K562 (cell line): Measurements from ENCODE around the gene ZNF77. TPM values are rescaled to one million over a fixed set of nuclear protein-coding genes. Genes with fewer than 3 reads are reported as not detected.

ENCODE experiments used
- ATAC-seq: fragments of 200-7000 bp; cut with Tn5 transposase; 3 replicates; pipeline ENCODE4 v1.9.1; 2020; ENCODE audit warnings: moderate library complexity
- BruUV-seq: library from RNA; stranded (reverse); fragments of 400-500 nt; replicated peaks from 2 replicates; lab custom pipeline; 2021; lab: Mats Ljungman, UMichigan
- CTCF ChIA-PET: fragments of 300-600 bp; formaldehyde crosslinking; extraction: SDS; loops from one replicate; lab custom pipeline; 2021; ENCODE audit warnings: low intra/inter-chr PET ratio; lab: Yijun Ruan, JAX
- POLR2A ChIA-PET: fragments of 300-600, 350-650 bp; sonication (Branson Sonifier 250); formaldehyde crosslinking; extraction: SDS; loops from one replicate; lab custom pipeline; 2021; ENCODE audit warnings: antibody characterized with exemption, inconsistent platforms; lab: Yijun Ruan, JAX
- DNase-seq, 4 experiments: peaks; one replicate each; pipeline versions ENCODE4 v3.0.0 to v3.0.0-alpha.2; 2011 to 2018; ENCODE audit warnings: low spot score in 3 of 4, mixed read lengths in 3 of 4; ENCODE audit errors: extremely low read depth in 1 of 4
- FAIRE-seq: peaks from 2 replicates; lab custom pipeline; 2011; peaks lifted over from hg19 to GRCh38; lab: Jason Lieb, UNC
- H2AFZ ChIP-seq: 2 replicates; pipeline ENCODE4 v1.6.0; 2011; ENCODE audit warnings: low read depth, low read length, control low read depth, inconsistent platforms
- H3K27ac ChIP-seq: fragments of 200-600 bp; 3 replicates; pipeline ENCODE4 v1.8.0; 2011; ENCODE audit warnings: low read depth, mild to moderate bottlenecking, control low read depth, inconsistent platforms, low read length, moderate library complexity, mixed read lengths; ENCODE audit errors: extremely low read depth
- H3K27me3 ChIP-seq, 2 experiments: fragments of 300-600 bp in 1 of 2; 2 replicates in 1 of 2; 3 replicates in 1 of 2; pipeline versions ENCODE4 v1.6.0 to v1.8.0; 2011; ENCODE audit warnings: inconsistent platforms in 2 of 2, low read length in 2 of 2, mild to moderate bottlenecking in 1 of 2, mixed read lengths in 1 of 2, moderate library complexity in 1 of 2; ENCODE audit not compliant: control insufficient read depth in 2 of 2, insufficient read depth in 2 of 2
- H3K36me3 ChIP-seq: fragments of 300-600 bp; 3 replicates; pipeline ENCODE4 v1.8.0; 2011; ENCODE audit warnings: mild to moderate bottlenecking, low read length, inconsistent platforms; ENCODE audit not compliant: control insufficient read depth, insufficient read depth
- H3K4me1 ChIP-seq, 2 experiments: fragments of 200-600 bp in 1 of 2; replicated peaks in 1 of 2; 2 replicates in 1 of 2; 3 replicates in 1 of 2; pipeline versions ENCODE4 v1.5.1 to v1.8.0; 2011; ENCODE audit warnings: inconsistent platforms in 2 of 2, low read length in 2 of 2, mild to moderate bottlenecking in 1 of 2, mixed read lengths in 1 of 2, moderate library complexity in 1 of 2; ENCODE audit not compliant: control insufficient read depth in 2 of 2, insufficient read depth in 2 of 2
- H3K4me2 ChIP-seq: 2 replicates; pipeline ENCODE4 v1.6.1; 2011; ENCODE audit warnings: low read length, control low read depth, inconsistent platforms, mixed read lengths; ENCODE audit not compliant: insufficient read depth
- H3K4me3 ChIP-seq: fragments of 200-600 bp; sonication (generic), shearing (Covaris generic); 2 replicates; pipeline ENCODE4 v1.5.1; 2016; ENCODE audit warnings: control low read depth, inconsistent platforms
- H3K79me2 ChIP-seq: fragments of 200-600 bp; 3 replicates; pipeline ENCODE4 v1.8.0; 2011; ENCODE audit warnings: low read length, inconsistent platforms; ENCODE audit not compliant: control insufficient read depth, insufficient read depth
- H3K9ac ChIP-seq, 2 experiments: 2 replicates each; pipeline versions ENCODE4 v1.6.0 to v1.6.1; 2011; ENCODE audit warnings: low read depth in 2 of 2, low read length in 2 of 2, control low read depth in 1 of 2, inconsistent platforms in 1 of 2, mild to moderate bottlenecking in 1 of 2, mixed read lengths in 1 of 2; ENCODE audit not compliant: insufficient read depth in 1 of 2
- H3K9me1 ChIP-seq: one replicate; pipeline ENCODE4 v1.6.0; 2011; ENCODE audit warnings: inconsistent platforms, mild to moderate bottlenecking, low read length, moderate library complexity; ENCODE audit not compliant: control insufficient read depth, insufficient read depth
- H3K9me3 ChIP-seq: replicated peaks from 2 replicates; pipeline ENCODE4 v1.5.1; 2011; ENCODE audit warnings: low read depth, low read length, inconsistent platforms; ENCODE audit not compliant: control insufficient read depth, insufficient read depth
- H4K20me1 ChIP-seq: replicated peaks from 2 replicates; pipeline ENCODE4 v1.6.1; 2011; ENCODE audit warnings: low read length, inconsistent platforms, mixed read lengths; ENCODE audit not compliant: control insufficient read depth, insufficient read depth
- HES1 ChIP-seq: fragments of 450-650 bp; IDR thresholded peaks from 2 replicates; pipeline ENCODE4 v1.6.1; 2016; ENCODE audit warnings: low read depth, mild to moderate bottlenecking, moderate library complexity
- REST ChIP-seq, 2 experiments: fragments of 450-650 bp; formaldehyde crosslinking in 1 of 2; IDR thresholded peaks; 2 replicates each; pipeline versions ENCODE4 v1.4.0 to v1.6.1; 2014 to 2020; ENCODE audit warnings: mild to moderate bottlenecking in 2 of 2, borderline replicate concordance in 1 of 2, low read depth in 1 of 2
- ZNF717 ChIP-seq: fragments of 250-450 bp; sonication (Bioruptor Pico); IDR thresholded peaks from 2 replicates; pipeline ENCODE4 v1.5.0; 2021
- WGBS: fragments of 100-300 bp; shearing (Covaris generic); methylation state at CpG from one replicate; pipeline ENCODE4 v1.1.6; 2016; ENCODE audit warnings: low coverage, mixed read lengths; ENCODE audit not compliant: insufficient coverage; ENCODE audit errors: missing lambda C conversion rate; 5-methylcytosine and 5-hydroxymethylcytosine counted together
- in situ Hi-C: fragments of 300-500 bp; cut with MboI; formaldehyde crosslinking; loops from 4 replicates; pipeline ENCODE4 v1.15.0; 2018; ENCODE audit warnings: inconsistent platforms, mixed read lengths
- intact Hi-C: fragments of 100-400 bp; cut with micrococcal nuclease; formaldehyde crosslinking; loops from 2 replicates; pipeline ENCODE4 v1.14.2; 2022
- polyA plus RNA-seq, 8 experiments: library from polyadenylated mRNA; depleted of rRNA in 4 of 8; stranded (reverse) in 5 of 8; unstranded in 3 of 8; fragments of >200 nt; fragmentation: Nextera tagmentation in 2 of 8; fragmentation: Illumina TruSeq in 1 of 8; extraction: Ambion mirVana in 2 of 8; extraction: Trizol in 1 of 8; gene quantifications; 2 replicates each; pipeline versions ENCODE4 v1.2.1 to v1.2.3, GENCODE V29; 2011 to 2014; ENCODE audit warnings: inconsistent platforms in 1 of 8, missing spikeins in 1 of 8
- total RNA-seq, 7 experiments: library from RNA; depleted of rRNA in 6 of 7; stranded (reverse); fragments of >200 nt in 6 of 7; fragmentation: Illumina TruSeq in 2 of 7; extraction: Trizol in 2 of 7; gene quantifications; 2 replicates each; pipeline versions ENCODE4 v1.2.1 to v1.2.3, GENCODE V29; 2011 to 2021; ENCODE audit warnings: low replicate concordance in 1 of 7

ZNF77 gene
- total and polyA plus RNA-seq, 9 of the 15 experiments (the other 6 are each of a cell fraction or from before 2014, with no cell fraction given): 4.3 to 14.5 (median 7.7) TPM

- no peak overlapping the region for H3K9ac ChIP-seq
- peaks cover 6 to 9% of the 10 kb centered on the region in 2 experiments; a peak in 3 of 5 replicates for H3K4me1 ChIP-seq
- peaks cover 52% of the 10 kb centered on the region for H3K79me2 ChIP-seq
- H2AFZ ChIP-seq: no peak overlapping the region
- H3K4me3 ChIP-seq: no peak overlapping the region
- intact Hi-C loops: no loop called here
- peaks cover 21% of the 10 kb centered on the region for H3K9me3 ChIP-seq
- FAIRE-seq (no peak), DNase-seq (no peak), ATAC-seq (no peak)
- WGBS: 92% methylated on average over 5 of the region's 5 CpGs
- CTCF ChIA-PET: no interaction called here
- H3K27ac ChIP-seq: no peak overlapping the region
- in situ Hi-C loops: no loop called here
- H3K36me3 ChIP-seq: peaks cover 42% of the 10 kb centered on the region
- H4K20me1 ChIP-seq: no peaks in the 10 kb centered on the region
- no peaks in the 10 kb centered on the region for H3K9me1 ChIP-seq
- BruUV-seq: no TSS peak
- H3K27me3 ChIP-seq: no peaks in the 10 kb centered on the region
- POLR2A ChIA-PET: interaction anchor here (0.6 kb wide), 2 partner anchors 9 to 38 kb away, joined by 3 read pairs; no protein-coding TSS in a partner anchor
- no peak overlapping the region for H3K4me2 ChIP-seq
- TF ChIP-seq HES1 (no peak), ZNF717 (CRISPR knock-in tag) (no peak), REST (IDR thresholded peaks at IDR 0.05; ENCODE audit: borderline replicate concordance) (no peak), REST (CRISPR knock-in tag; IDR thresholded peaks at IDR 0.05; ENCODE audit: low read depth) (no peak)
These were observed 32.5 kb downstream of the ZNF77 start for GRCh38 chr19:2912306-2912705.
